Endothelial cell of umbilical vein (primary cell): ENCODE measurements around the gene PRKAB1. TPM values are rescaled to one million over a fixed set of nuclear protein-coding genes. Genes with fewer than 3 reads are reported as not detected.
"Not testable (repeated sequence)": the region's sequence is repeated elsewhere in the genome, so short reads cannot be mapped to it uniquely, and the experiment has no call there.

Experiments used
- BruUV-seq: library from RNA; stranded (reverse); fragments of 400-500 nt; replicated peaks from 2 replicates; lab custom pipeline; 2021; lab: Mats Ljungman, UMichigan
- CTCF ChIA-PET: fragments of 300-600, 350-600 bp; sonication (Branson Sonifier 250); formaldehyde crosslinking; loops from one replicate; lab custom pipeline; 2021; ENCODE audit warnings: antibody characterized with exemption, inconsistent platforms; lab: Charles Lee
- POLR2A ChIA-PET: fragments of 300-600, 350-600 bp; sonication (Branson Sonifier 250); formaldehyde crosslinking; loops from one replicate; lab custom pipeline; 2021; ENCODE audit warnings: antibody characterized with exemption, inconsistent platforms; lab: Charles Lee
- DNase-seq: peaks from one replicate; pipeline ENCODE4 v3.0.0-alpha.2; 2011; ENCODE audit warnings: low read depth, low spot score
- FAIRE-seq: peaks from 2 replicates; lab custom pipeline; 2011; peaks lifted over from hg19 to GRCh38; lab: Jason Lieb, UNC
- H2AFZ ChIP-seq: 2 replicates; pipeline ENCODE4 v1.6.0; 2012; ENCODE audit warnings: low read depth, low read length, control low read depth, inconsistent platforms
- H3K27ac ChIP-seq: 2 replicates; pipeline ENCODE4 v1.5.1; 2011; ENCODE audit warnings: low read depth, mild to moderate bottlenecking, control low read depth, low read length, moderate library complexity; ENCODE audit not compliant: insufficient read depth
- H3K27me3 ChIP-seq, 2 experiments: 2 replicates each; pipeline versions ENCODE4 v1.6.0 to v1.6.1; 2011; ENCODE audit warnings: low read length in 2 of 2, mixed read lengths in 1 of 2; ENCODE audit not compliant: control insufficient read depth in 2 of 2, insufficient read depth in 2 of 2
- H3K36me3 ChIP-seq, 2 experiments: 2 replicates in 1 of 2; 3 replicates in 1 of 2; pipeline ENCODE4 v1.5.1; 2011; ENCODE audit warnings: low read length in 2 of 2, mild to moderate bottlenecking in 1 of 2, moderate library complexity in 1 of 2; ENCODE audit not compliant: control insufficient read depth in 2 of 2, insufficient read depth in 2 of 2; ENCODE audit errors: extremely low read depth in 1 of 2
- H3K4me1 ChIP-seq: 3 replicates; pipeline ENCODE4 v1.5.1; 2011; ENCODE audit warnings: mild to moderate bottlenecking, low read length; ENCODE audit not compliant: control insufficient read depth, insufficient read depth; ENCODE audit errors: extremely low read depth
- H3K4me2 ChIP-seq: 2 replicates; pipeline ENCODE4 v1.6.1; 2011; ENCODE audit warnings: low read length, control low read depth, mixed read lengths; ENCODE audit not compliant: insufficient read depth
- H3K4me3 ChIP-seq, 3 experiments: fragments of 200-600 bp in 1 of 3; sonication (generic), shearing (Covaris generic) in 1 of 3; replicated peaks in 1 of 3; 2 replicates each; pipeline ENCODE4 v1.5.1; 2011 to 2016; ENCODE audit warnings: control low read depth in 3 of 3, low read length in 3 of 3, mild to moderate bottlenecking in 2 of 3, inconsistent platforms in 1 of 3, low read depth in 1 of 3, moderate library complexity in 1 of 3; ENCODE audit not compliant: insufficient read depth in 1 of 3
- H3K79me2 ChIP-seq: 2 replicates; pipeline ENCODE4 v1.6.0; 2012; ENCODE audit warnings: low read length, inconsistent platforms; ENCODE audit not compliant: control insufficient read depth, insufficient read depth
- H3K9ac ChIP-seq: replicated peaks from 2 replicates; pipeline ENCODE3; 2011; ENCODE audit warnings: low read length, control low read depth; ENCODE audit not compliant: insufficient read depth; ENCODE audit errors: extremely low read depth
- H3K9me1 ChIP-seq: replicated peaks from 3 replicates; pipeline ENCODE4 v1.6.0; 2011; ENCODE audit warnings: mild to moderate bottlenecking, low read length; ENCODE audit not compliant: control insufficient read depth, insufficient read depth; ENCODE audit errors: extremely low read depth
- H3K9me3 ChIP-seq: replicated peaks from 2 replicates; pipeline ENCODE4 v1.5.1; 2012; ENCODE audit warnings: low read length, inconsistent platforms; ENCODE audit not compliant: control insufficient read depth, insufficient read depth
- H4K20me1 ChIP-seq: replicated peaks from 2 replicates; pipeline ENCODE3; 2011; ENCODE audit warnings: mild to moderate bottlenecking, low read length; ENCODE audit not compliant: control insufficient read depth, insufficient read depth; ENCODE audit errors: extremely low read depth
- dilution Hi-C: fragments of 300-500 bp; cut with MboI; formaldehyde crosslinking; loops from one replicate; pipeline ENCODE4 v1.15.0; 2019; ENCODE audit warnings: low sequenced_read_pairs; ENCODE audit not compliant: extremely low pct_ligation_motif_present
- intact Hi-C: fragments of 100-400 bp; cut with micrococcal nuclease; formaldehyde crosslinking; loops from one replicate; pipeline ENCODE4 v1.10.0; 2022
- polyA plus RNA-seq, 4 experiments: library from polyadenylated mRNA; depleted of rRNA in 3 of 4; stranded (reverse) in 3 of 4; unstranded in 1 of 4; fragments of >200 nt; gene quantifications; 2 replicates each; pipeline versions ENCODE4 v1.2.1 to v1.2.3, GENCODE V29; 2011 to 2012; ENCODE audit warnings: missing spikeins in 1 of 4
- total RNA-seq: library from RNA; stranded (reverse); gene quantifications from 2 replicates; pipeline ENCODE4 v1.2.3, GENCODE V29; 2021

PRKAB1 gene
- total and polyA plus RNA-seq, 2 donors (not counting 3 experiments of a cell fraction or from before 2014, with no cell fraction given), result 23.1 to 27.0 TPM

GRCh38 chr12:119657001-119657400 is 10.9 kb upstream of the PRKAB1 start:
- intact Hi-C loops, POLR2A ChIA-PET, H3K27ac ChIP-seq, DNase-seq, H3K79me2 ChIP-seq, H3K36me3 ChIP-seq, dilution Hi-C loops, H3K4me3 ChIP-seq, FAIRE-seq, H3K9me3 ChIP-seq, H3K4me2 ChIP-seq, BruUV-seq, CTCF ChIA-PET, H4K20me1 ChIP-seq, H3K9me1 ChIP-seq, H3K9ac ChIP-seq, H2AFZ ChIP-seq, H3K27me3 ChIP-seq, H3K4me1 ChIP-seq: not testable (repeated sequence)

GRCh38 chr12:119658166-119658565 is 9.8 kb upstream of the PRKAB1 start:
- H3K9me3 ChIP-seq, H3K79me2 ChIP-seq, H2AFZ ChIP-seq, dilution Hi-C loops, H4K20me1 ChIP-seq, H3K27ac ChIP-seq, H3K36me3 ChIP-seq, FAIRE-seq, DNase-seq, H3K4me1 ChIP-seq, POLR2A ChIA-PET, H3K27me3 ChIP-seq, H3K9me1 ChIP-seq, BruUV-seq, H3K9ac ChIP-seq, H3K4me3 ChIP-seq, H3K4me2 ChIP-seq: not testable (repeated sequence)
- CTCF ChIA-PET, result interaction anchor here (0.6 to 2.3 kb wide), 20 partner anchors 9 to 429 kb away, joined by 3 to 50 read pairs (median 4); no protein-coding TSS in a partner anchor
- intact Hi-C loops, result loop anchor here (2.0 kb wide), 3 partner anchors 123 to 281 kb away; no protein-coding TSS in a partner anchor
